GM12891 (cell line): ENCODE results near the gene SIRT6.

Experiments used
- POLR2A ChIP-seq: IDR thresholded peaks from 2 replicates; pipeline ENCODE4 v1.6.1; 2011; ENCODE audit warnings: low read depth, low read length, control low read depth
- POLR2AphosphoS5 ChIP-seq: IDR thresholded peaks from 2 replicates; pipeline ENCODE4 v1.6.1; 2011; ENCODE audit warnings: low read depth, low read length, control low read depth
- SPI1 ChIP-seq: IDR thresholded peaks from 2 replicates; pipeline ENCODE4 v1.6.1; 2011; ENCODE audit warnings: low read depth, low read length, control low read depth
- TAF1 ChIP-seq: IDR thresholded peaks from 2 replicates; pipeline ENCODE4 v1.6.1; 2011; ENCODE audit warnings: low read depth, low read length, control low read depth

DNA sequence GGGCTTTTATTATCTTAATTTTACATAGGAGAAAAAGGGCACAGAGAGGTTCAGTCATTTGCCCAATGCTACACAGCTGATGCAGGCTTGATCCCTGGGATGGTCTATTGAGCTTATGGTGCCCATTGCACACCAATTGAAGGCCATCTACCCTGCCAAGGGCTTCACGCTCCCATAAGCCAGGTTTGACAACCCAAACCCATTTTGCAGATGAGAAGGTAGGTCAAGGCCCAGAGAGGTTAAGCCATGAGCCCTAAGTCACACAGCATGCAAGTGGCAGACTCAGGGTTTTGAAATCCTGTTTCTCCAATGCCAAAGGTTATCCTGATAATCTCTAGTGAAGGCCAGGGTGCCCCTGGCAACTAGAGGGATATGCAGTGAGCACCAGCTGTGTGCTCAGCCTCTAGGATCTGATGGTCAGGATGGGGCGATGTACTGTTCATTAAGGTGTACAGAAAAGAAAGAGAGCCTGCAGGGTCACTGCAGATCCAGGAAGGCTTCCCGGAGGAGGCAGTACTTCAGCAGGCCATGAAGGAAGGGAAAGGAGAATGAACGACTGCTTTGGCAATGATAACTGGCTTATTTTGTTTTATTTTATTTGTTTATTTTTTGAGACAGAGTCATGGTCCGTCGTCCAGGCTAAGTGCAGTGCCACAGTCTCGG lies 20.8 kb downstream of the SIRT6 start:
- TF ChIP-seq POLR2A, result no peak
- TF ChIP-seq POLR2AphosphoS5, result no peak
- TF ChIP-seq TAF1, result no peak
- no peak for TF ChIP-seq SPI1
